GM18861 (cell line): ENCODE results near the gene CCNG2.
A peak's percentile ranks its signal among the peaks of the same experiment; 100 is the strongest.

ENCODE experiments used
- ATAC-seq: cut with Tn5 transposase; IDR thresholded peaks from one replicate; pipeline ENCODE4 v1.9.1; 2021; ENCODE audit not compliant: unreplicated experiment

The CCNG2 gene

GRCh38 chr4:77175201-77175611 is 18.2 kb downstream of the CCNG2 start:
- no peak for ATAC-seq

- no peak for ATAC-seq
These were observed 19.6 kb downstream of the CCNG2 start for GRCh38 chr4:77176640-77177039.

- no peak for ATAC-seq
These were observed 20.2 kb downstream of the CCNG2 start for GRCh38 chr4:77177199-77177598.

- ATAC-seq: no peak
These were observed 21.6 kb downstream of the CCNG2 start for GRCh38 chr4:77178560-77178959.

GRCh38 chr4:77179519-77179918 is 22.5 kb downstream of the CCNG2 start:
- no peak for ATAC-seq

GRCh38 chr4:77181720-77182119 is 24.7 kb downstream of the CCNG2 start:
- ATAC-seq: no peak

- no peak for ATAC-seq
These were observed 26.9 kb downstream of the CCNG2 start for GRCh38 chr4:77183777-77184420.

GRCh38 chr4:77184974-77185373 is 28.0 kb downstream of the CCNG2 start:
- no peak for ATAC-seq

- no peak for ATAC-seq
These were observed 28.7 kb downstream of the CCNG2 start for GRCh38 chr4:77185686-77186085.

- no peak for ATAC-seq
These were observed 30.3 kb downstream of the CCNG2 start for GRCh38 chr4:77187322-77187721.

GRCh38 chr4:77188498-77189220 is 31.7 kb downstream of the CCNG2 start:
- no peak for ATAC-seq

GRCh38 chr4:77189412-77189811 is 32.4 kb downstream of the CCNG2 start:
- ATAC-seq: no peak

- ATAC-seq: no peak
These were observed 33.0 kb downstream of the CCNG2 start for GRCh38 chr4:77190053-77190452.

GRCh38 chr4:77193046-77193445 is 36.0 kb downstream of the CCNG2 start:
- ATAC-seq: no peak

- ATAC-seq: peak; percentile 92
These were observed 36.6 kb downstream of the CCNG2 start for GRCh38 chr4:77193511-77194102.

- no peak for ATAC-seq
These were observed 37.4 kb downstream of the CCNG2 start for GRCh38 chr4:77194366-77194765.

GRCh38 chr4:77194989-77195388 is 38.0 kb downstream of the CCNG2 start:
- no peak for ATAC-seq

GRCh38 chr4:77196866-77197265 is 39.9 kb downstream of the CCNG2 start:
- no peak for ATAC-seq

- no peak for ATAC-seq
These were observed 40.4 kb downstream of the CCNG2 start for GRCh38 chr4:77197361-77197760.

GRCh38 chr4:77197831-77198230 is 40.8 kb downstream of the CCNG2 start:
- no peak for ATAC-seq

GRCh38 chr4:77199276-77199675 is 42.3 kb downstream of the CCNG2 start:
- ATAC-seq: no peak

- no peak for ATAC-seq
These were observed 42.7 kb downstream of the CCNG2 start for GRCh38 chr4:77199701-77200100.
